ENCODE data around the gene SLC22A4. TPM values are rescaled to one million over a fixed set of nuclear protein-coding genes. Genes with fewer than 3 reads are reported as not detected.

Gene SLC22A4
- total and polyA plus RNA-seq, 2 of the 8 experiments (the other 6 are each of a cell fraction or from before 2014, with no cell fraction given): 0.45 to 0.60 TPM

GRCh38 chr5:132325691-132326090 is 31.5 kb downstream of the SLC22A4 start:
- Histone ChIP-seq H4K8ac (ENCODE audit: extremely low read depth, insufficient read depth, low read length) (no peak overlapping the region), H2BK20ac (ENCODE audit: low read length) (no peak overlapping the region), H3K79me2 (ENCODE audit: control insufficient read depth in 1 of 2, insufficient read depth in 2 of 2, low read length in 2 of 2) (no peaks in the 10 kb centered on the region), H3K56ac (replicated peaks; ENCODE audit: insufficient read length, low read depth, low read length) (no peak overlapping the region), H2AFZ (ENCODE audit: low read length) (no peak overlapping the region), H3K79me1 (ENCODE audit: low read depth, low read length) (no peaks in the 10 kb centered on the region), H3K23ac (ENCODE audit: insufficient read length) (no peak overlapping the region), H3K23me2 (ENCODE audit: low read depth, low read length) (no peaks in the 10 kb centered on the region), H3K27ac (ENCODE audit: low read depth, low read length) (no peak overlapping the region), H3K36me3 (ENCODE audit: control insufficient read depth in 2 of 4, insufficient read depth in 4 of 4, low read length in 3 of 4) (no peaks in the 10 kb centered on the region), H3K9ac (replicated peaks in 1 of 4; ENCODE audit: extremely low read depth in 1 of 4, low read depth in 3 of 4, low read length in 3 of 4) (no peak overlapping the region), H2BK5ac (ENCODE audit: low read depth, low read length) (no peak overlapping the region), H2BK120ac (replicated peaks; ENCODE audit: low read depth, low read length) (no peak overlapping the region), H3K9me3 (ENCODE audit: insufficient read depth in 2 of 2, low read depth in 1 of 2, low read length in 1 of 2) (no peaks in the 10 kb centered on the region), H3K14ac (ENCODE audit: insufficient read length) (no peak overlapping the region), H4K91ac (replicated peaks; ENCODE audit: insufficient read length, low read length) (no peak overlapping the region), H4K5ac (ENCODE audit: insufficient read length, low read depth, low read length) (no peak overlapping the region), H3K27me3 (replicated peaks in 1 of 4; ENCODE audit: control insufficient read depth in 3 of 4, extremely low read depth in 1 of 4, insufficient read depth in 3 of 4, low read length in 3 of 4) (no peaks in the 10 kb centered on the region), H3K4me1 (replicated peaks in 1 of 4; ENCODE audit: control insufficient read depth in 3 of 4, insufficient read depth in 4 of 4, low read length in 3 of 4) (peaks cover 5 to 10% (median 7%) of the 10 kb centered on the region in 4 experiments), H3K18ac (ENCODE audit: extremely low read depth, low read length) (no peak overlapping the region), H3K4me3 (ENCODE audit: extremely low read depth in 1 of 4, insufficient read depth in 2 of 4, low read depth in 3 of 4, low read length in 4 of 4) (no peak overlapping the region), H2BK15ac (ENCODE audit: low read length) (no peak overlapping the region), H4K20me1 (replicated peaks in 1 of 2; ENCODE audit: control insufficient read depth in 1 of 2, insufficient read depth in 2 of 2, low read length in 2 of 2) (no peaks in the 10 kb centered on the region), H3K4me2 (ENCODE audit: insufficient read depth in 1 of 2, low read depth in 2 of 2, low read length in 2 of 2) (no peak overlapping the region), H2BK12ac (ENCODE audit: low read depth, low read length) (no peak overlapping the region), H3K4ac (replicated peaks; ENCODE audit: insufficient read length, low read depth, low read length) (no peak overlapping the region), H2AK5ac (ENCODE audit: low read depth, low read length) (no peak overlapping the region)
- FAIRE-seq: no peak
- POLR2A ChIA-PET (ENCODE audit: partially characterized antibody): interaction anchor here (1.1 to 1.3 kb wide), 3 partner anchors 8 to 53 kb away, joined by 3 to 4 read pairs (median 3); partner anchors contain the start of gene SLC22A4
- CTCF ChIA-PET (ENCODE audit: partially characterized antibody): interaction anchor here (0.9 to 2.3 kb wide), 9 partner anchors 9 to 260 kb away, joined by 3 to 9 read pairs (median 5); partner anchors contain the start of gene SLC22A5
- WGBS, 2 experiments (ENCODE audit: extremely low coverage in 1 of 2, insufficient coverage in 1 of 2, insufficient read length in 1 of 2, insufficient replicate concordance in 2 of 2, low coverage in 1 of 2, low lambda C conversion rate in 2 of 2, missing lambda C conversion rate in 1 of 2): 82% methylated on average over 4 of the region's 4 CpGs; no CpG with 5 or more reads in 1 of the 2 experiments
- DNase-seq (ENCODE audit: low read depth in 1 of 2, low spot score in 2 of 2): no peak
- TF ChIP-seq RFX5 (IDR thresholded peaks at IDR 0.05; ENCODE audit: borderline replicate concordance, low read depth, low read length) (no peak), RXRA (IDR thresholded peaks at IDR 0.05; ENCODE audit: insufficient read depth, low read depth, low read length) (no peak), SRF (IDR thresholded peaks at IDR 0.05; ENCODE audit: low read depth, low read length) (no peak), SUZ12 (IDR thresholded peaks at IDR 0.05; ENCODE audit: low read length) (no peak), RAD21 (IDR thresholded peaks at IDR 0.05 in 1 of 2, conservative IDR thresholded peaks at IDR 0.05 in 1 of 2; ENCODE audit: low read depth in 2 of 2, low read length in 2 of 2) (no peak), YY1 (IDR thresholded peaks at IDR 0.05; ENCODE audit: low read depth, low read length) (no peak), EZH2 (IDR thresholded peaks at IDR 0.05; ENCODE audit: low read depth, low read length, severe bottlenecking) (no peak), ATF2 (IDR thresholded peaks at IDR 0.05; ENCODE audit: low read length) (no peak), FOSL1 (IDR thresholded peaks at IDR 0.05; ENCODE audit: insufficient read depth, low read depth, low read length) (no peak), POU5F1 (IDR thresholded peaks at IDR 0.05; ENCODE audit: low read depth, low read length) (no peak), SIN3A (conservative IDR thresholded peaks at IDR 0.05 in 1 of 2, IDR thresholded peaks at IDR 0.05 in 1 of 2; ENCODE audit: low read depth in 1 of 2, low read length in 2 of 2) (no peak), EGR1 (IDR thresholded peaks at IDR 0.05; ENCODE audit: borderline replicate concordance, low read depth, low read length) (no peak)

Data from H1 (cell line).